WTC11 (cell line): ENCODE data around the gene SHMT1. TPM values are rescaled to one million over a fixed set of nuclear protein-coding genes. Genes with fewer than 3 reads are reported as not detected.

Experiments
- ATAC-seq: fragments of 200-7000 bp; cut with Tn5 transposase; 2 replicates; pipeline ENCODE4 v1.10.0; 2021; ENCODE audit warnings: mild to moderate bottlenecking, moderate library complexity
- CTCF ChIA-PET: fragments of 300-600 bp; sonication (Branson Sonifier 250); formaldehyde crosslinking; loops from one replicate; lab custom pipeline; 2021; ENCODE audit warnings: antibody characterized with exemption; lab: Charles Lee
- POLR2A ChIA-PET: fragments of 350-600 bp; sonication (Branson Sonifier 250); formaldehyde crosslinking; loops from one replicate; lab custom pipeline; 2021; ENCODE audit warnings: antibody characterized with exemption; lab: Charles Lee
- DNase-seq: peaks from one replicate; pipeline ENCODE4 v3.0.0; 2021; ENCODE audit warnings: low spot score
- H3K27ac Mint-ChIP-seq: 2 replicates; pipeline ENCODE4 v1.8.0; 2021; ENCODE audit warnings: mixed read lengths
- H3K27me3 Mint-ChIP-seq: 2 replicates; pipeline ENCODE4 v1.8.0; 2021; ENCODE audit warnings: low read depth, mild to moderate bottlenecking, moderate library complexity, mixed read lengths
- H3K36me3 Mint-ChIP-seq: 2 replicates; pipeline ENCODE4 v1.8.0; 2021; ENCODE audit warnings: mixed read lengths
- H3K4me1 Mint-ChIP-seq: 2 replicates; pipeline ENCODE4 v1.8.0; 2022; ENCODE audit warnings: mixed read lengths
- H3K4me3 Mint-ChIP-seq: 2 replicates; pipeline ENCODE4 v1.8.0; 2021; ENCODE audit warnings: mild to moderate bottlenecking, moderate library complexity, mixed read lengths
- H3K9me3 Mint-ChIP-seq: 2 replicates; pipeline ENCODE4 v1.8.0; 2021; ENCODE audit warnings: mixed read lengths
- CBFB ChIP-seq: sonication (generic); formaldehyde crosslinking; IDR thresholded peaks from 2 replicates; pipeline ENCODE4 v1.8.1; 2022; ENCODE audit warnings: mild to moderate bottlenecking, low read depth, missing genetic modification reagents
- CREM ChIP-seq: sonication (generic); formaldehyde crosslinking; IDR thresholded peaks from 2 replicates; pipeline ENCODE4 v1.8.1; 2022; ENCODE audit warnings: mild to moderate bottlenecking, missing genetic modification reagents, moderate library complexity
- ELF4 ChIP-seq: sonication (generic); formaldehyde crosslinking; IDR thresholded peaks from 2 replicates; pipeline ENCODE4 v1.8.1; 2022; ENCODE audit warnings: low read depth, mild to moderate bottlenecking, moderate library complexity, missing genetic modification reagents
- FOXJ3 ChIP-seq: sonication (generic); formaldehyde crosslinking; IDR thresholded peaks from 2 replicates; pipeline ENCODE4 v1.9.0; 2021; ENCODE audit warnings: missing genetic modification reagents, mild to moderate bottlenecking, borderline replicate concordance
- GRHL2 ChIP-seq: fragments of 250-450 bp; sonication (Bioruptor Pico); IDR thresholded peaks from 2 replicates; pipeline ENCODE4 v1.8.0; 2022; ENCODE audit warnings: mild to moderate bottlenecking, moderate library complexity; ENCODE audit not compliant: insufficient replicate concordance, severe bottlenecking
- HMGA2 ChIP-seq: fragments of 250-450 bp; sonication (Bioruptor Pico); IDR thresholded peaks from 2 replicates; pipeline ENCODE4 v1.4.0; 2021; ENCODE audit warnings: mild to moderate bottlenecking, moderate library complexity
- HMGXB4 ChIP-seq: sonication (generic); formaldehyde crosslinking; IDR thresholded peaks from 2 replicates; pipeline ENCODE4 v1.8.1; 2023; ENCODE audit warnings: mild to moderate bottlenecking, moderate library complexity, missing genetic modification reagents
- IRF1 ChIP-seq: sonication (generic); formaldehyde crosslinking; IDR thresholded peaks from 2 replicates; pipeline ENCODE4 v1.8.0; 2023; ENCODE audit warnings: missing genetic modification reagents
- JUN ChIP-seq: sonication (generic); formaldehyde crosslinking; IDR thresholded peaks from 2 replicates; pipeline ENCODE4 v1.8.0; 2023; ENCODE audit warnings: mild to moderate bottlenecking, missing genetic modification reagents
- KAT7 ChIP-seq: sonication (generic); formaldehyde crosslinking; IDR thresholded peaks from 2 replicates; pipeline ENCODE4 v1.8.1; 2023; ENCODE audit warnings: missing genetic modification reagents, mild to moderate bottlenecking, borderline replicate concordance
- PRDM15 ChIP-seq: sonication (generic); formaldehyde crosslinking; IDR thresholded peaks from 2 replicates; pipeline ENCODE4 v1.8.0; 2022; ENCODE audit warnings: missing genetic modification reagents
- PREB ChIP-seq: sonication (generic); formaldehyde crosslinking; IDR thresholded peaks from 2 replicates; pipeline ENCODE4 v1.8.1; 2022; ENCODE audit warnings: mild to moderate bottlenecking, missing genetic modification reagents, moderate library complexity, borderline replicate concordance
- RELA ChIP-seq: sonication (generic); formaldehyde crosslinking; IDR thresholded peaks from 2 replicates; pipeline ENCODE4 v1.8.1; 2022; ENCODE audit warnings: missing genetic modification reagents, mild to moderate bottlenecking, borderline replicate concordance
- RORB ChIP-seq: fragments of 250-450 bp; sonication (Bioruptor Pico); IDR thresholded peaks from 2 replicates; pipeline ENCODE4 v1.9.0; 2021; ENCODE audit warnings: mild to moderate bottlenecking
- ZBTB43 ChIP-seq: sonication (generic); formaldehyde crosslinking; IDR thresholded peaks from 2 replicates; pipeline ENCODE4 v1.8.1; 2023; ENCODE audit warnings: mild to moderate bottlenecking, missing genetic modification reagents
- ZMAT4 ChIP-seq: fragments of 250-450 bp; sonication (Bioruptor Pico); IDR thresholded peaks from 2 replicates; pipeline ENCODE4 v1.9.0; 2021; ENCODE audit warnings: mild to moderate bottlenecking
- ZNF219 ChIP-seq: sonication (generic); formaldehyde crosslinking; IDR thresholded peaks from 2 replicates; pipeline ENCODE4 v1.8.0; 2023; ENCODE audit warnings: missing genetic modification reagents, mild to moderate bottlenecking, borderline replicate concordance
- ZNF281 ChIP-seq: sonication (generic); formaldehyde crosslinking; IDR thresholded peaks from 2 replicates; pipeline ENCODE4 v1.8.0; 2023; ENCODE audit warnings: mild to moderate bottlenecking, missing genetic modification reagents
- ZNF671 ChIP-seq: fragments of 250-450 bp; sonication (Bioruptor Pico); IDR thresholded peaks from 2 replicates; pipeline ENCODE4 v1.8.0; 2021; ENCODE audit warnings: mild to moderate bottlenecking
- total RNA-seq: library from RNA; stranded (reverse); gene quantifications from 3 replicates; pipeline ENCODE4 v1.2.3, GENCODE V29; 2021

The SHMT1 gene
- total RNA-seq, 1 experiment from 2014 or later = 49.2 TPM

GRCh38 chr17:18361837-18362697 is 1.3 kb downstream of the SHMT1 start:
- Mint-ChIP-seq H3K9me3 (no peaks in the 10 kb centered on the region), H3K27ac (peak overlapping the region; percentile 19; the same call in 1 of the 2 replicates), H3K4me1 (peaks cover 12% of the 10 kb centered on the region), H3K27me3 (no peaks in the 10 kb centered on the region), H3K36me3 (peaks cover 8% of the 10 kb centered on the region; the same call in 1 of the 2 replicates), H3K4me3 (peak overlapping the region; percentile 84)
- ATAC-seq = no peak
- TF ChIP-seq FOXJ3 = no peak
- no peak for TF ChIP-seq HMGA2
- no peak for TF ChIP-seq ELF4 (CRISPR knock-in tag)
- TF ChIP-seq PRDM15 (CRISPR knock-in tag) = no peak
- no peak for TF ChIP-seq RORB (CRISPR knock-in tag)
- TF ChIP-seq IRF1 (CRISPR knock-in tag) = no peak
- no peak for TF ChIP-seq GRHL2 (CRISPR knock-in tag)
- no peak for TF ChIP-seq PREB (CRISPR knock-in tag)
- no peak for TF ChIP-seq ZNF671
- TF ChIP-seq ZNF219 = no peak
- no peak for TF ChIP-seq JUN (CRISPR knock-in tag)
- TF ChIP-seq ZBTB43 (CRISPR knock-in tag) = no peak
- no peak for TF ChIP-seq KAT7 (CRISPR knock-in tag)
- no peak for TF ChIP-seq HMGXB4 (CRISPR knock-in tag)
- TF ChIP-seq CREM (CRISPR knock-in tag) = no peak
- no peak for TF ChIP-seq ZMAT4
- TF ChIP-seq ZNF281 = no peak
- no peak for TF ChIP-seq RELA (CRISPR knock-in tag)
- TF ChIP-seq CBFB (CRISPR knock-in tag) = no peak
- DNase-seq = no peak
- ChIA-PET POLR2A (interaction anchor here (1.5 kb wide), 1 partner anchor 138 kb away, joined by 4 read pairs; no protein-coding TSS in a partner anchor), CTCF (interaction anchor here (0.7 to 1.3 kb wide), 6 partner anchors 17 to 134 kb away, joined by 3 to 5 read pairs (median 4); partner anchors contain the start of gene TOP3A)
